Measurements from ENCODE around the gene SHOC1.

The SHOC1 gene

GRCh38 chr9:111836311-111836710 is 41.6 kb upstream of the SHOC1 start:
- DNase-seq (ENCODE audit: low read depth), result no peak
- TF ChIP-seq, protein P1, sequence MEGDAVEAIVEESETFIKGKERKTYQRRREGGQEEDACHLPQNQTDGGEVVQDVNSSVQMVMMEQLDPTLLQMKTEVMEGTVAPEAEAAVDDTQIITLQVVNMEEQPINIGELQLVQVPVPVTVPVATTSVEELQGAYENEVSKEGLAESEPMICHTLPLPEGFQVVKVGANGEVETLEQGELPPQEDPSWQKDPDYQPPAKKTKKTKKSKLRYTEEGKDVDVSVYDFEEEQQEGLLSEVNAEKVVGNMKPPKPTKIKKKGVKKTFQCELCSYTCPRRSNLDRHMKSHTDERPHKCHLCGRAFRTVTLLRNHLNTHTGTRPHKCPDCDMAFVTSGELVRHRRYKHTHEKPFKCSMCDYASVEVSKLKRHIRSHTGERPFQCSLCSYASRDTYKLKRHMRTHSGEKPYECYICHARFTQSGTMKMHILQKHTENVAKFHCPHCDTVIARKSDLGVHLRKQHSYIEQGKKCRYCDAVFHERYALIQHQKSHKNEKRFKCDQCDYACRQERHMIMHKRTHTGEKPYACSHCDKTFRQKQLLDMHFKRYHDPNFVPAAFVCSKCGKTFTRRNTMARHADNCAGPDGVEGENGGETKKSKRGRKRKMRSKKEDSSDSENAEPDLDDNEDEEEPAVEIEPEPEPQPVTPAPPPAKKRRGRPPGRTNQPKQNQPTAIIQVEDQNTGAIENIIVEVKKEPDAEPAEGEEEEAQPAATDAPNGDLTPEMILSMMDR (IDR thresholded peaks at IDR 0.05; ENCODE audit: control insufficient read depth, extremely low read depth, insufficient read depth), result no peak
- H3K4me3 ChIP-seq (ENCODE audit: low read depth, low read length), result no peak overlapping the region

GRCh38 chr9:111833941-111834340 is 39.2 kb upstream of the SHOC1 start:
- H3K4me3 ChIP-seq (ENCODE audit: low read depth, low read length), result no peak overlapping the region
- DNase-seq (ENCODE audit: low read depth), result no peak
- TF ChIP-seq, protein P1 (IDR thresholded peaks at IDR 0.05; ENCODE audit: control insufficient read depth, extremely low read depth, insufficient read depth), result no peak

DNA sequence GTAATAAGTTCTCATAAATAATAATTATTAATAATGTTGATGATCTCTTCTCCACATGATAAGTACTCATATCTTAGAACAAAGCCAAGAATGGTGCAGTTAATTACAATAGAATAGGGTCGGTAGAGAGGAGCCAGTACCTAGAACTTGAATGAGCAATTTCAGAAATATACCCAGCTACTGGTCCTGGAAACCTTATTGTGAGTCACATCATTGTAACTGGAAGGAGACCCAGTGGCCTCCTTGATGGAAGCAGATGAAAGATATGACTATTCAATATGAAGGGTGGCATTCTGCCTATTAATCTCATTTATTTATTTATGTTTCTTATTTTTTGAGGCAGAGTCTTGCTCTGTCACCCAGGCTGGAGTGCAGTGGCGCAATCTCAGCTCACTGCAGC is 37.7 kb upstream of the SHOC1 start:
- H3K4me3 ChIP-seq (ENCODE audit: low read depth, low read length), result no peak overlapping the region
- no peak for DNase-seq (ENCODE audit: low read depth)
- TF ChIP-seq, protein P1 (IDR thresholded peaks at IDR 0.05; ENCODE audit: control insufficient read depth, extremely low read depth, insufficient read depth), result no peak

DNA sequence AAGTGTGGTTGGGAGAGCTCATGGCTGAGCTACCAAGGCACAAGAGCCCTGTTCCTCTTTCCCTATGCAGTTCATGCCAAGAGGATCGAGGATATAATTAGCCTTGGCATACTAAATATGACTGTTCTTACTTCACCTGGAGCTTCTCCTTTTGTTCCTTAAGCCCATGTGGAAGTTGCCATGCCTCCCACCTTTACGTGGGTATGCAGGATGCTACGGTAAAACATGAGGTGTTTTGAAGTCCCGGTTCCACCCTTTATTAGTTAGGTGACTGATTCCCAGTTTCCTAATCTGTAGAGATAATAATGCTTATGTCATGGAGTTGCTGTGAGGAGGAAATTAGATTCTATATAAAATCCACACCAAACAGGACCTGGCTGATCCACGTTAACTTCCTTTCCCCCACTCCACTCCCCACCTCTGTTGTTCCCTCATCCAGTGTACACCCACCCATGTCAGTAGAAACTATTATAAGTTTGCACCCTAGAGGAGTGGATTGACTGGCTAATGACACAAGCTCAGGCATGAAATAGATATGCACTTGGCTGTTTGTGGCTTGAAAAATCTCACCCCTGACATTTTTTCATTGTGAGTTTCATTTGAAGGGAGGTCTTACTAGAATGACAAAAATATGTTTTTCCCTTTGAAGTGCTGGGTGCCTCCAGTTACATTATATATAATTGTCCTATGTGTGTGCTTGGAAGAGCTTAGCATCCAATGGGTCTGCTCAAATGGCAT is 36.8 kb upstream of the SHOC1 start:
- no peak for DNase-seq (ENCODE audit: low read depth)
- no peak overlapping the region for H3K4me3 ChIP-seq (ENCODE audit: low read depth, low read length)
- TF ChIP-seq, protein P1 (IDR thresholded peaks at IDR 0.05; ENCODE audit: control insufficient read depth, extremely low read depth, insufficient read depth), result no peak

GRCh38 chr9:111828193-111828592 is 33.5 kb upstream of the SHOC1 start:
- H3K4me3 ChIP-seq (ENCODE audit: low read depth, low read length), result no peak overlapping the region
- no peak for DNase-seq (ENCODE audit: low read depth)
- TF ChIP-seq, protein P1 (IDR thresholded peaks at IDR 0.05; ENCODE audit: control insufficient read depth, extremely low read depth, insufficient read depth), result peak; percentile 40; the same call in 1 of the 2 replicates

DNA sequence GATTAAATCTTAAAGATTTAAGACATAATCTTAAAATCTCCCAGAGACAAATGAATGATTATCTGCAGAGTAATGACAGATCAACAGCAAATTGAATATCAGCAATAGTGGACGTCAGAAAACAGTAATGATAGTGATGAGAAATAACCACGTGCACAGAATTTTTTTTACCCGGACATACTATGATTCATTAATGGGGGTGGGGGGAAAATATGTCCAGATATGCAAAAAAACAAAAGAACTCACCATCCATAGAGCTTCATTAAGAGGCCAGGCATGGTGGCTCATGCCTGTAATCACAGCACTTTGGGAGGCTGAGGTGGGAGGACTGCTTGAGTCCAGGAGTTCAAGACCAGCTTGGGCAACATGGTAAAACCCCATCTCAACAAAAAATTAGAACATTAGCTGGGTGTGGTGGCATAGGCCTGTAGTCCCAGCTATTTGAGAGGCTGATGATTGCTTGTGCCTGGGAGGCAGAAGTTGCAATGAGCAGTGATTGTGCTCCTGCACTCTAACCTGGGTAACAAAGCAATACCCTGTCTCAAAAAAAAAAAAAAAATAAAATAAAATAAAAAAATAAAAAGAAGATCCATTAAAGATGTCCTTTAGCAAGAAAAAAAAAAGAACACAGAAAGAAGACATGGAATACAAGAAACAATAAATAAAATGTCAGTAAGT is 30.9 kb upstream of the SHOC1 start:
- TF ChIP-seq, protein P1 (IDR thresholded peaks at IDR 0.05; ENCODE audit: control insufficient read depth, extremely low read depth, insufficient read depth), result no peak
- no peak for DNase-seq (ENCODE audit: low read depth)
- no peak overlapping the region for H3K4me3 ChIP-seq (ENCODE audit: low read depth, low read length)

All from LNCaP clone FGC (cell line).